Right renal pelvis (tissue), 4 donors: ENCODE results near the gene TAF4. TPM values are rescaled to one million over a fixed set of nuclear protein-coding genes. Genes with fewer than 3 reads are reported as not detected.
"Not testable (repeated sequence)": the region's sequence is repeated elsewhere in the genome, so short reads cannot be mapped to it uniquely, and the experiment has no call there.

Experiments used
- DNase-seq, 4 donors: peaks; one replicate each; pipeline ENCODE4 v3.0.0-alpha.2; 2013; ENCODE audit warnings: low read depth in 4 of 4, low spot score in 3 of 4, missing footprints in 1 of 4
- polyA plus RNA-seq, 4 donors: library from polyadenylated mRNA; unstranded; fragments of 120-200 nt; gene quantifications; one replicate each; pipeline ENCODE4 v1.2.1, GENCODE V29; 2013; ENCODE audit not compliant: insufficient read length in 4 of 4

Gene TAF4
- polyA plus RNA-seq, 4 donors: 16.7 to 20.9 (median 17.7) TPM

DNA sequence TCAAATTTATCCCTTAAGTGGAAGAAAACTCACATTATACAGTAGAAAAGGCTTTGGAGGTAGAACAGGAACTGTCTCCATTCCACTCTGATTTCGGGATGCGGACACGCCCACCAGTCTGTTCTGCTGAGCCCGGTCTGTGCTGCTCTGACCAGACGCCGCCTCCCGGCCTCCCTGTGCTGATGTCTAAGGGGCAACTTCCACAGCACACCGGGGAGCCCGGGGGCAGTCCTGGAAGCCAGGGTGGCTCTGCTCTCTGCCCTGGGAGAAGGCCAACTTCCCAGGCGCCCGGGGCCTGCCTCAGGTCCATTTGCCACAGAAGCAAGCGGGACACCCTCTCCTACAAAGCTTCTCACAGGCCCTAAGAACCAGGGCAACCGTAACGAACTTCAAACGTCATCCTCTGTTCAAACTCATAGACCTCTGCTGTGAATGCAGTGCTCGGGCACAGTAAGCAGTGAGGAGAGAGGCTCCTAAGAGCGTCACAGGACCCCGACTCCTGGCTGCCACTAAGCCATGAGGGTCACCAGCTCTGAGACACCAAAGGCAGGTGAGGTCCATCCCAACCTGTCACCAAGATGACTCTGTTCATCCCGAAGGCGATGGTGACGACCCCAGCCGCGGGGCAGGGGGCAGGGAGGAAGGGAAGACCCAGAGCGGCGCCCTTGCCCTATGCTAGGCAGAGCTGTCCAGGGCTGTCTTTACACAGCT, 5.6 kb downstream of the TAF4 start:
- DNase-seq: no peak

DNA sequence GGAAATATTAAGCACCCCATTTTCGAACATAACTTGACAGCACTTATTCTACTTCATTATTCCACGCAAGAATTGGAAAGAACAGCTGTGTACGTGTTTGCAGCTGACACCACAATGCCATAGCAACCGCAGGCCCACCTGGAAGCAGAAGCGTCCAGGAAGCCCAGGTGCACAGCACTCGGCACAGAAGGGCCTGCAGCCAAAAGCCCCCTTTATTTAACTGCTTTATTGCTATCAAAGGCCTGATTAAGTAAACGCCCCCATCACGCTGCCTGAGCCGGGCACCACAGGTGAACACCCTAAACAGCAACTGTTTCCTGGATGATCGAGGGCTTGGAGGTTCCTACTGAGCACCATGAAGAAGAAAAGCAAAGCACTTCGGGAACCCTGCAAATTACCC, 6.3 kb downstream of the TAF4 start:
- no peak for DNase-seq

DNA sequence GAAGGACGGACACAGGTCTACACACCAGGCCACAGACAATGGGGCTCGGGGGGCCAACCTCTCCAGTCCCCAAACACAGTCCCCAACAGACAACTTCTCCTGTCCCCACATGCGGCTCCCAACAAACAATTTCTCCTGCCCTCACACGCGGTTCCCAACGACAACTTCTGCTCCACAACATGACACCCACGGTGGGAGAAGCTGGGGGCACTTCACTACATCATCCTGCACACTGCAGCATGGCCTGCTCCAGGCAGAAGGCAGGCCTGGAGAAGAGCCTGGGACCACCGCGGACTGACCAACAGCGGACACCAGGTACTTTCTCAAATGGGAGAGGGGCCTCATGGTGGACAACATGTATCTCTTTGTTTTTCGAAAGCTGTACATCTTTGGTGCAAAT, 6.7 kb downstream of the TAF4 start:
- DNase-seq: no peak

DNA sequence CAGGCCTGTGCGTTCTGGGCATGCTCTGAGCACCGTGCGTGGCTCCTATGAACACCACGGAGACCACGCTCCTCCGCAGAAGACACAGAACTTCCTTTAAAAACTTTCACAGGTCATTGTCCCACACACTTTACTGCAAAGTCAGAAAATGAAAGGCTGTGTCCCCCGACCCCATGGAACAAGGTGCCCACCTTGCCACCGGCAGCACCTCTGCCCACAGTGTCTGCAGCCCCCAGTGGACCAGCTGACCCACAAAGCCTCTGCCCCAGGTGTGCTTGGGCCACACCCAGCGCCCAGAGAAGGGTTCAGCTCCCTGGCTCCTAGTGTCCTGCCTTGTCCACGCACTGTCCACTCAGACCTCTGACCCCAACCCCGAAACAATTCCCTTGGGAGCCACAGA, 8.7 kb downstream of the TAF4 start:
- no peak for DNase-seq

DNA sequence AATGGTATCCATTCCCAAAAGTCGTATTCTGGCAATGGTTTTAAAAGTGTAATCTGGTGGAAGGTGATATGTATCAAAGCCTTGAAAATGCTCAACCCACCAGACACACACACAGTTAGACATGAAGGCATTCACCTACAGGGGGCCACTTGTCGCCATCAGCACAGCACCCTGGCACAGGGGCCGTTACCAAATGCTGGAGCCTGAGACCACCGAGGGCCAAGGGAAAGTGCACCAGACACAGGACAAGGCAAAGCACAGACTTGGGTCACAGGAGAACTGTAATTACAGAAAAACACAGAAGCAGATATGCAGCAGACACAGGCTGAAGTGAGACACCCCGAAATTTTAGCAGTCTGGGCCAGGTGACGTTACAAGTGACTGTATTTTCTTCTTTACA, 9.3 kb downstream of the TAF4 start:
- no peak for DNase-seq

DNA sequence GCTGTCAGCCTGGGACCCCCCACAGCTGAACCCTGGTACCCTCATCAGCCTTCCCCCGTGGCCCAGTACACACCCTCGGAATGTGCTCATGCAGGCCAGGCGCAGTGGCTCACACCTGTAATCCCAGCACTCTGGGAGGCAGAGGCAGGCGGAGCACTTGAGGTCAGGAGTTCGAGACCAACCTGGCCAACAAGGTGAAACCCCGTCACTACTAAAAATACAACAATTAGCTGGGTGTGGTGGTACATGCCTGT, 9.9 kb downstream of the TAF4 start:
- DNase-seq: not testable (repeated sequence)

DNA sequence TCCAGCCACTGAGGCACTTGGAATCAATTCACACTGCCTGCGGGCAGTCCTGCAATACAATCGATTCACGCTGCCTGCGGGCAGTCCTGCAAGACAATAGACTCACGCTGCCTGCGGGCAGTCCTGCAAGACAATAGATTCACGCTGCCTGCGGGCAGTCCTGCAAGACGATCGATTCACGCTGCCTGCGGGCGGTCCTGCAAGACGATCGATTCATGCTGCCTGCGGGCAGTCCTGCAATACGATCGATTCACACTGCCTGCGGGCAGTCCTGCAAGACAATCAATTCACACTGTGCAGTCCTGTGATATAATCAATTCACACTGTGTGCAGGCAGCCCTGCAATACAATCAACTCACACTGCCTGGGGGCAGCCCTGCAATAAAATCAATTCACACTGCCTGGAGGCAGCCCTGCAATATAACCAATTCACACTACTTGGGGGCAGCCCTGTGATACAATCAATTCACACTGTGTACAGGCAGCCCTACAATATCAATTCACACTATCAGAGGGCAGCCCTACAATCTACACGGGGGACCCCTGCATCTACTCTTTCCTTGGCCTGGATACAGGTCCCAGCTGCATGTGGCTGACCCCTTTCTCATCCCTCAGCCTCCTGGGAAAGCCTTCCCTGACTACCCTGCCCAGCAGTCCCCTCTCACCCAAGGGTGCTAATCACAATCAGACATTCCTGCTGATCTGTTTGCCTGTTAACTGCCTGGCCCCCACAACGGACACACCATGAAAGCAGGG, 10.4 kb downstream of the TAF4 start:
- DNase-seq: no peak

DNA sequence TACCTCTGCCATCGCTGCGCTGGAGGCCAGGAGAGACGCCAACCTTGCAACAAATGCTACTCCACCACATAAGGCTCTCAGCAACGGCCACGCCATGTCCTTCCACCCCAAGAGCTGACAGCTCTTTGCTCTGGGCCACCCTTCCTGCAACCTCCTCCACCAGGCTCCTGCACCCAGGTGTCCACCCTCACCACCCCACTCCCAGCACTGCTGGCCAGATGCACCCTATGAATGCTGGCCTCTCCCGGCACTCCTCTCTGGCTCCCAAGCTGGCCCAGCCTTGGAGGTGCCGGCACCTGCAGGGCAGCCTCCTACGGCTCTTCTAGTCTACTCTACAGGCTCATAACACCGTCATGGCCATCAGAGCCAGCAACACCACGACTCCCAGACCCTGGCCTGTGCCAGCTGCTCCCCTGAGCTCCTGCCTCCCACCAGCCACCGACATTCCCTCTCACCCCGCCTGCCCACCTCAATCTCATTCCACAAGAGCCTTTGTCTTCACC, 11.2 kb downstream of the TAF4 start:
- no peak for DNase-seq

DNA sequence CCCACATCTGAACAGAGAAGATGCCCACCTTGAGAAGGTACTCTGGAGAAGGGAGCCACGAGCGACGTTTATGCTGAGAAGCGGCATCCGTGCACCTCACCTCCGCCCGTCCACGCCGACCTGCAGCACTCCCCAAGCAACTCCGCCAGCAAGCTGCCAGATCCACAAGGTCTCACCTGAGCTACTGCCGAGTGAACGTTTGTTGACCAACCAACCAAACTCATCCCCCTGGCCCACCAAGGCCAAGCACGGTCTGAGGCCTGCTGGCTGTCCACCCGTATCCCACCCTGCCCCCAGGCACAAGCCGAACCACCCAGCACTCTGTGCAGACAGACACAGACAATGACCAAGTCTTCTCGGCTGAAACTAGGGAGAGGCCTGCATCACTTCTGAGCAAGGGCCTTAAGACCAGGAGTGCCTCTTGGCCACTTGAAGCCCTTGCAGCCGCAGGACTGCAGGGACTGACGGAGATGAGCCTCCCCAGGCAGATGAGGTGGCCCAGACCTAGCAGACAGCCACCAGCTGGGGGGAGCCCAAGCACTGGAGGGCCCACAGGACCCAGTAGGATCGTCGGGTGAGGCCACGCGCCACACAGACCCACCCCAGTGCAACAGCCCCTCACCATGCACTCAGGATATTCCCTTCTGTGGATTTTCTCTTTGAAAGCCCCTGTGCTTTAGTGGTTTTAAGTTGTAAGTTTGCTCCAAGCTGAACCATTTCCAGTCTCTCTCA, 12.1 kb downstream of the TAF4 start:
- no peak for DNase-seq

DNA sequence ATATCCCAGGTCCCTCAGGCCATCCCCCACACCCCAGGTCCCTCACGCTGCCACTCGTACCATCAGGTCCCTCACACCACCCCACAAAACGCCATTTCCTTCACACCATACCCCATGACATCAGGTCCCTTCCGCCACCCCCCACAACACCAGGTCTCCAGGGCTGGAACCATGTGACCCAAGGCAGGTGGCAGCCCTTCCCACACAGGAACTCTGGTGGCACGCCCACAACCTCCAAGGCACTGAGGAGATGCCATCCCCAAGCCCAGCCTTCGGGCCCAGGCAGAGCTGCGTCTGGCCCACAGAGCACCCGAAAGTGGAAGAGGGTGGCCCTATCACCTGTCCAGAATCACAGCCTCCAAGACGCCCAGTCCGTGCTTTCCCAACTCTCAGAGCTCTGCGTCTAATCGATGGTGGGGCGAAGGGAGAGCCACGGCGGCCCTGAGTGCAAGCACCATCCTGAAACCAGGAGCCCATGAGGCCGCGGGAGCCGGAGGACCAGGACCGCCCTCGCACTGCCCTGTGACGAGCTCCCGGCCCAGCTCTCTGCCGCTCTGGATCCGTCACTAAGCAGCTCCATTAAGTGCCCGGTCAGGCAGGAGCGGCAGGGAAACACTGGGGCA, 12.7 kb downstream of the TAF4 start:
- no peak for DNase-seq

DNA sequence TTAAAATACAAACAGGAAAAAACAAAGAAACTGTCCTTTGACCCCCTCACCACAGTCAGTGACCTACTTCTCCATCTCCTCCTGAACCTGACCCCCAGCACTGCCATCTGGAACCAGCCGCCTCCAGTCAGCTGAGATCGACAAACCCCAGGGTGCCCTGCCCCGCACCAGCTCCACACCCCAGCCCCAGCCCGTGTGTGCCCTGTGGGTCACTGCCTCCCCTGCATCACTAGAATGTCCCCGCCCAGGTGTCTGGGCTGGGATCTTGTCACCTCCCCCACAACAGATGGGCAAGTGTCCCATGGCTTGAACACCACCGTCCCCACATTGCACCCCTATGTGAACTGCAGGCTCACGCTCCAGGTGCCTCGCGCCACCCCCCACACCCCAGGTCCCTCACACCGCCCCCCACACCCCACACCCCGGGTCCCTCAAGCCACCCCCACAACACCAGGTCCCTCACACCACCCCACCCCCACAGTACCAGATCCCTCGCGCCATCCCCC, 13.3 kb downstream of the TAF4 start:
- no peak for DNase-seq

DNA sequence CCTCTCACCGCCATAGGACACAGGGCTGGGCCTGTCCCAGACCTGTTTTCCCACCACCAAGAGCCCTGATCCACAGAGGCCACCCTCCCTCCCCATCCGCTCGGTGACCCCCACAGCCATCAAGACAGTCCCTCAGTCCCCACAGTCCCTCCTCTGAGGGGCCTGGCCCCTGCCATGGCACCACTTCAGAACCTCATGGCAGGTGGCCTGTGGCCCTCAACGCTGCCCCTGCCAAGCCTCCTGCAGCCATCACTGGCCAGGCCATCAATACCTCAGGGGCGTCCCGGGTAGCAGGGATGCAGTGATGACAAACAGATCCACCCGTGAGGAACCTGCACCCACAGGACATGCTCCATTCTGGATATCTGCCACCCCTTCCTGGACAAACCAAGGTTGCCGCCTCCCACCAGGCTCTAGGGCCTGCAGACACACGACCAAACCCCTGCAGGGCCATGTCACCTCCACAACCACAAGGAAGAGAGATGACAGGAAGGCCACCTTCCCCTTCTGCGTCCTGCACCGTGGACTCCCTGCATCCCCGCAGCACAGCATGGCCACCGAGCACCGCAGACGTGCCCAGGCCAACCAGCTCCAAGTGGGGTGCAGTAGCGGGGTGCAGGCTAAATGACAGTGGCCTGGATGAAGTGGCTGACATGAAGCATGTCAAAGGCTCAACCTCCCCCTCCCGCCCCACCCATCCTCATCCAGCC, 14.0 kb downstream of the TAF4 start:
- DNase-seq: no peak

DNA sequence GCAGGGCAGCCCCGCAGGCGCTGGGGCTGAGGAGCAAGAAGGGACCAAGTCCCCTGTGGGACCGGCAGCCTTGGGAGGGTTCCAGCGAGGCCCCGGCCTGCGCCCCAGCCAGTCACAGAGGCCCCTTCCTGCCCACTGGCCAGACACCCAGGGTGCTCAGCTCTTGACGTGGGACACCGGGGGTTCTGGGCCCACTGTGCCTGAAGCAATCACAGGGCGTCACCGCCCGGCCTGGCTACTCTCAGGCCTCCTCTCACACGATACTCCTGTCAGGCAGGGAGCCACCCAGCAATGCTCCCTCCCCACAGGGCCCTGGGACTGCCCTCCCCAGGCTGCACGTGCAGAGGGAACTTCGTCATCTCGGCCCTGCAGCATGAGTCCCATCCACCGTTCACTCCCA, 14.5 kb downstream of the TAF4 start:
- DNase-seq: no peak

DNA sequence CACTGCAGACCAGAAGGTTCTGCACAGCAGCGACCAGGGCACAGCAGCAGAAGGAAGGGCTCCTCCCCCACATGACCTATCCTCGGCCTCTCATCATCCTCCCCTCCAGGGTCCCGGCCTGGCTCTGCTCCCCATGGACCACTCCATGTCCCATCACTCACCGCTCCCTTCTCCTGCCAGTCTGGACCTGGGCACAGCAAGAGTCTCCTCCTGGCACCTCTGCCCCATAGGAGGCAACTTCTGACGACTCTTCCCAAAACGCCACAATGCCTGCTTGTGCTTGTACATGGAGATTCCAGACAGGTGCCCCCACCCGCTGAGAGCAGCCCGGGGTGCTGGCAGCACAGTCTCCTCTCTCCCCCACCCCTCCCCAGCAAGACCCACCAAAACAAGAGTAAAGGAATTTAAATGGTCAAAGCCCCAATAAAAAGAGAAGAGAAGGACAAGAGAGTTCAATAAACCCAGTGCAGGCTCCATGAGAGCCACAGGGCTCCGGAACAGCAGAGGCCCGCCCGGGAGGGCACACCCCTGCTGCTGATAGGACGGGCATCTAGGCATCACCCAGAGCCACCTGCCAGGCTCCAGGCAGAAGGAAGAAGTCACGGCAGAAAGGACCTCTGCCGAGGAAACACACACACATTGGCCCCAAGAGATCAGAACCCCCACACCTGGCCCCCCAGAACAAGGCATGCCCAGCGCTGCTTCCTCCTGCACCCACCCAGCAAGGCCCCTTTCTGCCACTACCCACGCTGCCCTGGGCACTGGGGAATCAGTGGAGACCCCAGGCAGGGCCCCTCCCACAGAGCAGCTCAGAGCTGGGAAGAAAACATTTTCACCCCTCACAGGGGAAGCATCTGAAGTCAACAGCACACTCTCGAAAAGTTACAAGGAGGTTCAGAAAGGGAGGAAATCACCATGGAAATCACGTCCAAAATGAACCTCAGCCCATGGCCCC, 15.2 kb downstream of the TAF4 start:
- no peak for DNase-seq

DNA sequence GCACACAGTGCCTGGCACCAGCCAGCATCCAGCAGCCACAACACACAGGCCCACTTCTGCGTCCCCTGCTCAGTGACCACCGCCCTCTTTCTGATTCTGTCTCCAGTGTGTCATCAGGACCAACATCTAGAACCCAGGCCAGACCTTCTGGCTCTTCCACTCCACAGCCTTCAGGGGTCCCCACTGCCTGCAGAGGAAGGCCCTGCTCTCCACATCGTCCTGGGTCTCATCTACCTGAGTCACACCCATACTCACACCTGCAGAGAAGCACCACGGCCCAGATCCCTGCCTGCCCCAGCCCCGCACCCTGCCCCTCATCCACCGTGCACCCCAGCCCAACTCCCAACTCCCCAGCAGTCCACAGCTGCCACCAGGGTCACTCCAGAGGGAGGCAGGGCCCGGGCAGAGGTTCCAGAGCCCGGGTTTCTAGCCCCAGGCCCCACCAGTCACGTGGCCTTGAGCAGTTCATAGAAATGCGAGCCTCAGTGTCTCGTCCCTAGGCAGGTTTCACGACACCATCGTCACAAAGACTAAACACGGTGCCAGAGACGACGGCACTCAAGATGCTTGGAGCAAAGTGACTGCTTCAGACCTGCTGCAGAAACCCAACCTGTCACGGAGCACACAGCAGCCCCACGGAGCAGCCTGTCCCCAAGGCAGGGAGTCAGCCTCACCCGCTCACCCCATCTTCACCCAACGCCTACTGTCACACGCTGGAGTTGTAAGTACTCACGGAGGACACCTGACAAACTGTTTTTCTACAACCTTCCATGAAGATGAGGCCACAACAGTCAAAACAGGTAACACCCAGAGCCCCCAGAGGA, 16.1 kb downstream of the TAF4 start:
- DNase-seq: no peak

DNA sequence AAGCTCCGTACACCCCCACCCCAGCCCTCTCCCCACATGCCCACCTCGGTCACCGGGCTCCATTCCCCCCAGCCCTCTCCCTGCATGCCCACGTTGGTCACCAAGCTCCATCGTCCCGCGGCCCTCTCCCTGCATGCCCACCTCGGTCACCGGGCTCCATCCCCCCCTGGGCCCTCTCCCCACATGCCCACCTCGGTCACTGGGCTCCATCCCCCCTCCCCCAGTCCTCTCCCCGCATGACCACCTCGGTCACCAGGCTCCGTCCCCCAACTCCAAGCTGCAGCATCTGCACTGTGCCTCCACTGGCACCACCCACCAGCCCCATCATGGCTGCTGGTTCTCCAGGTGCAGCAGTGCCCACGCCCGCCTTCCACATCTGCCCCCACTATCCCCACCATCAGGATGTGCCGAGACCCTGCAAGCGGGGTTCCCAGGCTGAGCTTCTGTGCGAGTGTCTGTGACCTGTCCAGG, 16.8 kb downstream of the TAF4 start:
- DNase-seq: no peak

DNA sequence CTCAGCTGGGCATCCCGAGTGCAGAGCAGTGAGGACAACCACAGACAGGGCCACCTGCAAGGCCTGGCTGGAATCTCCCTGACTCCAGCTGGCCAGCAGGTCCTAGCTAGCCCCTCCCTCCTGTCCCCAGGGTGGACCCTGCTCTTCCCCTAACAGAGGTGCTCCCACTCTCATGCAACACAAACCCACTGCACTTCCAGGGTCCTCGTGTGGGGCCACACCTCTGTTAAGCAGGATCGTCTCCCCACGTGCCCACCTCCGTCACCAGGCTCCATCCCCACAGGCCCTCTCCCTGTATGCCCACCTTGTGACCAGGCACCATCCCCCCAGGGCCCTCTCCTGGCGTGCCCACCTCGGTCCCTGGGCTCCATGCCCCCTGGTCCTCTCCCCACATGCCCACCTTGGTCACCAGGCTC, 17.3 kb downstream of the TAF4 start:
- no peak for DNase-seq

DNA sequence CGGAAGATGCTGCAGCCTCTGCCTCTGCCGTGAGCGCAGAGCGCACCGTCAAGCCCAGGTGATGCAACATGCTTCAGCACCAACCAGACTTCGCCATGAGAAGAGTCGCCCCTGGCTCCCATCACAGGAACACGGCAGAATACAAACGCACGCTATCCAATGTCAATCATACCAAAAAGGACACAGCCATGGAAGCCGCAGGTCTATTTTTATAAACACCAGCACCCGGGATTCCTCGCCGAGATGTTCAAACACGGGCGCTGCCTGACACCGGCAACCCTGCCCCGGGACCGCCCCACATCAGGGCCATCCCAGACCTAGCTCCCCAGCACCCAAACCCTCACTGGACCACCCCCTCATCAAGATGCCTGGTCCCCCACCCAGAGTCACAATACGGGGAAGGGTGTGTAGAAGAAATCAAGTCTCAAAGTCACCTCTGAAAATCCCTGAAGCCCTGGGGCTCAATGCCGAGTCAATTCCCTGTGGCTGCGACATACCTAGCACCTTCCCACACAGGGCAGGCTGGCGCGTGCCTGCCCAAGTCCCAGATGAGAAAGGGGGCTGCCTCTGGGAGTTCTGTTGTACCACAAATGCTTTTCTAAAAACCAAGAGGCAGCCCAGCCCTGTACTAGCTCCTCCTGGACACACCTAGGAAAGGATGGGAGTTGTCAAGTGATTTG, 17.9 kb downstream of the TAF4 start:
- no peak for DNase-seq
